ENCODE results near the gene VWA5B2. TPM values are rescaled to one million over a fixed set of nuclear protein-coding genes. Genes with fewer than 3 reads are reported as not detected.
A peak's percentile ranks its signal among the peaks of the same experiment; 100 is the strongest.

VWA5B2 gene
- total and polyA plus RNA-seq, 9 of the 15 experiments (the other 6 are each of a cell fraction or from before 2014, with no cell fraction given) = 0.04 TPM; not detected in 8

GRCh38 chr3:184248454-184249411, 19.3 kb downstream of the VWA5B2 start, which contains the start of gene ALG3 (continued):
- TF ChIP-seq ARID3A (IDR thresholded peaks at IDR 0.05; ENCODE audit: borderline replicate concordance, low read depth, low read length) (no peak), CBX5 (IDR thresholded peaks at IDR 0.05; ENCODE audit: borderline replicate concordance, low read depth) (peak; percentile 45; the same call in 1 of the 2 replicates), LCOR (CRISPR knock-in tag; IDR thresholded peaks at IDR 0.05) (no peak; the same call in 1 of the 2 replicates), PRMT5 (CRISPR knock-in tag; IDR thresholded peaks at IDR 0.05) (peak; percentile 78; the same call in 1 of the 2 replicates), ZNF717 (CRISPR knock-in tag; IDR thresholded peaks at IDR 0.05) (no peak), STAT5A (IDR thresholded peaks at IDR 0.05; ENCODE audit: borderline replicate concordance, low read length) (no peak; the same call in 1 of the 2 replicates), ZBTB7A (IDR thresholded peaks at IDR 0.05; ENCODE audit: borderline replicate concordance, control insufficient read depth, low read depth, low read length) (peak; percentile 74; the same call in 1 of the 2 replicates), EHMT2 (IDR thresholded peaks at IDR 0.05) (no peak), CEBPB (tag; IDR thresholded peaks at IDR 0.05) (no peak), TCF3 (CRISPR knock-in tag; IDR thresholded peaks at IDR 0.05) (no peak), ZC3H8 (IDR thresholded peaks at IDR 0.05) (no peak), MBD2 (IDR thresholded peaks at IDR 0.05; ENCODE audit: borderline replicate concordance, low read depth) (peak; percentile 53; the same call in 1 of the 2 replicates), ZNF445 (CRISPR knock-in tag; IDR thresholded peaks at IDR 0.05; ENCODE audit: low read depth) (no peak), ZNF134 (CRISPR knock-in tag; conservative IDR thresholded peaks at IDR 0.05) (no peak), DDX20 (tag; IDR thresholded peaks at IDR 0.05; ENCODE audit: low read depth) (no peak), ZNF699 (CRISPR knock-in tag; IDR thresholded peaks at IDR 0.05; ENCODE audit: insufficient replicate concordance) (no peak), YY1 (IDR thresholded peaks at IDR 0.05; ENCODE audit: borderline replicate concordance in 1 of 3, control insufficient read depth in 1 of 3, extremely low read depth in 1 of 3, insufficient read depth in 3 of 3, insufficient read length in 1 of 3, insufficient replicate concordance in 2 of 3, low read depth in 1 of 3, low read length in 2 of 3) (peak; percentile 97 to 99 (median 98)), ARNT (IDR thresholded peaks at IDR 0.05) (no peak), ESRRB (CRISPR knock-in tag; IDR thresholded peaks at IDR 0.05; ENCODE audit: borderline replicate concordance) (no peak), SIN3B (IDR thresholded peaks at IDR 0.05; ENCODE audit: low read depth) (peak; percentile 98), DACH1 (IDR thresholded peaks at IDR 0.05; ENCODE audit: partially characterized antibody) (no peak), ZFP36 (IDR thresholded peaks at IDR 0.05; ENCODE audit: low read depth, low read length, partially characterized antibody) (no peak), HIVEP1 (CRISPR knock-in tag; IDR thresholded peaks at IDR 0.05) (0 out of 2 replicates have a peak, but pooled peaks have one; percentile 23), XRCC3 (IDR thresholded peaks at IDR 0.05) (no peak), KDM5B (IDR thresholded peaks at IDR 0.05; ENCODE audit: insufficient replicate concordance, low read depth, low read length) (peak; percentile 97), U2AF2 (optimal IDR thresholded peaks at IDR 0.05; ENCODE audit: low read depth, low read length) (no peak), EZH2 (IDR thresholded peaks at IDR 0.05; ENCODE audit: borderline replicate concordance, low read depth, low read length) (no peak), ETS2 (tag; IDR thresholded peaks at IDR 0.05; ENCODE audit: borderline replicate concordance, poor library complexity, severe bottlenecking) (no peak)

Data from K562 (cell line).